Gastroesophageal sphincter (tissue), 3 donors: ENCODE results near the gene TTC7B.

Experiments used
- CTCF ChIP-seq, 4 experiments: fragments of 200-600 bp in 2 of 4; fragments of 450-650 bp in 2 of 4; sonication (generic) in 1 of 4; IDR thresholded peaks; one replicate each; pipeline ENCODE4 v1.5.1; 2017 to 2019; ENCODE audit warnings: antibody characterized with exemption in 4 of 4, mild to moderate bottlenecking in 2 of 4, moderate library complexity in 2 of 4
- POLR2A ChIP-seq, 2 donors: fragments of 450-650 bp; IDR thresholded peaks; one replicate each; pipeline ENCODE4 v1.6.1; 2017; ENCODE audit warnings: antibody characterized with exemption in 2 of 2, mild to moderate bottlenecking in 2 of 2, moderate library complexity in 1 of 2
- POLR2AphosphoS5 ChIP-seq: sonication (generic); formaldehyde crosslinking; IDR thresholded peaks from one replicate; pipeline ENCODE4 v1.6.1; 2017; ENCODE audit warnings: antibody characterized with exemption

- no peak for TF ChIP-seq POLR2AphosphoS5
- TF ChIP-seq CTCF (IDR thresholded peaks at IDR 0.05) = no peak
- TF ChIP-seq POLR2A (IDR thresholded peaks at IDR 0.05) = no peak
These were observed 183.4 kb downstream of the TTC7B start for GRCh38 chr14:90632871-90633270.
